ENCODE measurements around the gene CFAP157.
"Not testable (repeated sequence)": the region's sequence is repeated elsewhere in the genome, so short reads cannot be mapped to it uniquely, and the experiment has no call there.

CFAP157 gene

DNA sequence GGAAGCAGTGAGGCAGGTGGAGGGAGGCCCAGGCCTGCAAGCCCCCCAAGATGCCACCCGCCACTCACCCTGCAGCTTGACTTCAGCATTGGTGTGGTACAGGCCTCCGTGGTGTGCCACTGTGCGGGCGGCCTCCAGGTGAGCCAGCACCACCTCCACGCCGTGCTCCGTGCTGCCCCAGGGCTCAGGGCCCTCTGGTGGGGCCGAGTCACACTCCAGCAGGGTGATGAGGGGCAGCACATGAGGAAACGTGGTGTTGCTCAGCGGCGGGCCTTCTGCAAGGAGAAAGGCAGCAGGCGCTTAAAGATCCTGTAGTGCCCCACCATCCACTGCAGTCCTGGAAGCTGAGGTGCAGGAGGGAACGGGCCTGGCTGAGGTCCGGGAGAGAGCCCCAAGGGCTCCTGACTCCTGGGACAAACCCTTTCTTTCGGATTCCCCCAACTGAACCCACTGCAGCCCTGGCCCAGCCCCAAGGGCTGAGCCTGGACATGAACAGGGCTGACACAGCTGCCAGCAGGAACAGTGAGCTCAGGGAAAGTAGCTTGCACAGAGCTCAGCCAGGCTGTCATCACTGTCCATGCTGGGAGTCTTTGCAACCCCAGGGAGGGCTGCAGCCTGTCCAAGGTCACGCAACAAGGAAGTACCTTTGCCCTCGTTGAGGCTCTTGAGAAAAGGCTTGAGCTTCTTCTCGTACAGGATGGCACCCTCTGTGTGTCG is 33.0 kb downstream of the CFAP157 start:
- DNase-seq: no peak

DNA sequence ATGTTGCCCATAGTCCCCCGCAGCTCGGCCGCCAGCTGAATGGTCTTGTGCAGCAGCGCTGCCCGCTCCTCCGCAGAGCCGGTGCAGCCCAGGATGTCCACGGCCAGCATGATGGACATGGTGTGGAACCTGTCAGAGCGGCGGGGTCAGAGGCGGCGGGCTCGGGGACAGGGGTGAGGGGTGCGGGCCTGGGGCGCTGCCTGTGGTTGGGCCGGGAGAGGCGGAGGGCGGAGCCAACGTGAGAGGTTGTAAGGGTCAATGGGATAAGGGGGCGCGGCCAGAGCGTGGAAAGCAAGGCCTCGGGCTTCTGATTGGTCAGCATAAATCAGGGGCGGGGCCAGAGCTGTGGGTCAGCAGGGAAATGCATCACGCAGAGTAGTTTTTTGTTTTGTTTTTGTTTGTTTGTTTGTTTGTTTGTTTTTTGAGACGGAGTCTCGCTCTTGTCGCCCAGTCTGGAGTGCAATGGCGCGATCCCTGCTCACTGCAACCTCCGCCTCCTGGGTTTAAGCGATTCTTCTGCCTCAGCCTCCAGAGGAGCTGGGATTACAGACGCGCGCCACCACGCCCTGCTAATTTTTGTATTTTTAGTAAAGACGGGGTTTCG is 35.1 kb downstream of the CFAP157 start:
- DNase-seq: no peak

DNA sequence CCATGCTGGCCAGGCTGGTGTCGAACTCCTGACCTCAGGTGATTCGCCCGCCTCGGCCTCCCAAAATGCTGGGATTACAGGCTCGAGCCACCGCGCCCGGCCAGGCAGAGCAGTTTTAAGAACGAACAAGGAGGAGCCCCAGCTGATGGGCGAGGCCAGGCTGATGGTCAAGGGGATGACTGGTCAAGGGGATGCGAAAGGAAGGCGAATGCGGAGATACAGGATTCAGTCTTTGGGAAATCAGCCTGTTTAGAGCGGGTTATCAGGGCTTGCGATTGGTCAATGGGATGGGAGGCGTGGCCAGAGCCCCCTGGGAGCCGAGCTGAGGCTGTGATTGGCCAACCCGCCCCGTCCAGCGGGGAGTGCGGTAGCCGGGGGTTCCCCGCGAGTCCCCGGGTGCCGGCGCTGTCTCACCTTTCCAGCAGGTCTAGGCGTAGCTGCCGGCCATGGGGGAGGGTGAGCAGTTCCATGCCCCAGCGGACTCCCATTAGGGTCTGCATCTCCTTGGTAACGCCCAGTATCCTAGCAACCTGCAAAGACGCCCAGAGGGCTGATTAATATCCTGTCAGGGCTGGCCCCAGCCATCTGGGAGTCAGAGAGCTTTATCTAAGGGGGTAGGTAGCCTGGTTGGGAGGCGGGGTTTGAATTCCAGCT is 35.8 kb downstream of the CFAP157 start:
- no peak for DNase-seq

DNA sequence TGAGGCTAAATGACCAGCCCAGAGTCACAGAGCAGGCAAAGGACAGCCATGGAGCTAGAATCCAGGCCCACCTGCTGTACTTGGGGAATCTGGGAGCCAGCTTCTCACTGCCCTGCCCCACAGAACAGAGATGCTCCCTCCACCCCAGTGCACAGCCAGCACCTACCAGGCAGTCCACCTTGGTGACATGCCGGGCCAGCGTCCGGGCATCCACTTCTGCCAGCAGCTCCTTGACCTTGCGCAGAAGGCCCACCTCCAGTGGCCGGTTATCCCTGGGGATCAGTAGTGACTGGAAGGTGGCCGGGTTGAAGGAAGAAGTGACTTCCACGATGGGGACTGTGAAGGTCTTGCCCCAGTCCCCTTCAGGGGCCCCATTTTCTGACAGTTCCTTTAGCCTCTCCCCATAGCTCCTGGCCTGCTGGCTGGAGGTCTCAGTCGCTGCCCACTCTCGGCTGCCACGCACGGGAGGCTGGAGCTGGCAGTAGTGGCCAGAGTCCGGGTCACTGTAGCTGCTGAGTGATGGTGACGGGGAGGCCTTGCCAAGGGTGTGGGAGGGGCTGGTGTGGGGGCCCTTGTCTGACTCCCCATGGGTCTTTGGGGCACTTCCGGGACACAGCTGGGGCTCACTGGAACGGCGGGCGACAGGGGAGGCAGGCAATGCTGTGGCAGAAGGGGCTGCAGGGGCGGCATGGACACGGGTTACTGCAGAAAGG is 37.8 kb downstream of the CFAP157 start:
- no peak for DNase-seq

DNA sequence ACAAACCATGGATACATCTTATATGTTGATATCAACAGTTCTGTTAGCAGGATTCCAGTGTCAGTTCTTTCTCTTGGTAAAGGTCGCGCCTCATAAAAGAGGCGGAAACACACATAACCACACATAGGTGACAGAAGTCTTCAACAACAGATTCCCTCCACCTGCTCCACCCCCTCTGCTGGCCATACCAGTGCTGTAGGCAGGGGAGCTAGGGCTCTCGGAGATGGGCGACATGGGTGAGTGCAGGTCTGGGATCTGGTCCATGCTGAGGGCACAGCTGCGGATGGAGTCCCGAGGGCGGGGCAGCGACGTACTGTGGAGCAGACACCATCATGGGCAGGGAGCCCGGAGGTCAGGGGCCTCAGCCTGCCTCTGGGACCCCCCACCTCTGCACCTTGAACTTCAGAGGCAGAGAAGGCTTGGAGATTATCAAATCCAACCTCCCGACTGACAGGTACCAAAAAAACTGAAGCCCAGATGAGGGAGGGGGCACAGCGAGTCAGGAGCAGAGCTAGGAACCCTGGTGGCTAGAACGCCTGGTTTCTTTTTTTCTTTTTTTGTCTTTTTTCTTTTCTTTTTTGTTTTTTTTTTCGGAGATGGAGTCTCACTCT is 40.3 kb downstream of the CFAP157 start:
- DNase-seq: peak; percentile 61

DNA sequence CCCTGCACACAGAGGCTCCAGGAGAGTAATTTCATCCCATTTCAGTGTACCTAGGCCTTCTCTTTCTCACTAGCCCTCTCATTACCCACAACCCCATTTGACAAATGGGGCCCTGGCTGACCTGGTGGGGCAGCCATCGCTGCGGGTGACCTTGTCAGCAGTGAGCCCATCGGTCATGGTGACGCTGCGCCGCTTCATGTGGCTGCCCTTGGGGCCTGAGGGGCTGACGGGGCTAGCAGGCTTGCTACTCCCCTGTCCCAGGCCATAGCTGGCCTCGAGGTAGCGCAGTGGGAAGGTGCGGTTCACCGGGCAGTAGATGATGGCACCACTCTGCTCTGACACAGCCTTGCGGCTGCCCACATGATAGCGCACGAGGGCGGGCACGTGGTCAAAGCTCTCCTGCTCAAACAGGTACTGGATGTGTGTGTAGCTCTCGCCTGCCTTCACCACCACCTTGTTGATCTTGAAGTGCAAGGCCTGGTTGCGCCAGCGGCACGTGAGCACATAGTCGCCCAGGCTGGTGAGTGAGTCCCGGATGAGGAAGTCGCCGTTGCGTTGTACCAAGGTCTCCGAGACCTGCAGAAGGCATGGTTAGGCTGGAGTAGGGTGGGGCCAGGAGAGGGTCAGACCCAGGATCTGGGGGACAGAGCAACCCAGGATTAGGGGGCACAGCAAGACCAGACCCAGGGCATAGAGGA is 42.5 kb downstream of the CFAP157 start:
- no peak for DNase-seq

DNA sequence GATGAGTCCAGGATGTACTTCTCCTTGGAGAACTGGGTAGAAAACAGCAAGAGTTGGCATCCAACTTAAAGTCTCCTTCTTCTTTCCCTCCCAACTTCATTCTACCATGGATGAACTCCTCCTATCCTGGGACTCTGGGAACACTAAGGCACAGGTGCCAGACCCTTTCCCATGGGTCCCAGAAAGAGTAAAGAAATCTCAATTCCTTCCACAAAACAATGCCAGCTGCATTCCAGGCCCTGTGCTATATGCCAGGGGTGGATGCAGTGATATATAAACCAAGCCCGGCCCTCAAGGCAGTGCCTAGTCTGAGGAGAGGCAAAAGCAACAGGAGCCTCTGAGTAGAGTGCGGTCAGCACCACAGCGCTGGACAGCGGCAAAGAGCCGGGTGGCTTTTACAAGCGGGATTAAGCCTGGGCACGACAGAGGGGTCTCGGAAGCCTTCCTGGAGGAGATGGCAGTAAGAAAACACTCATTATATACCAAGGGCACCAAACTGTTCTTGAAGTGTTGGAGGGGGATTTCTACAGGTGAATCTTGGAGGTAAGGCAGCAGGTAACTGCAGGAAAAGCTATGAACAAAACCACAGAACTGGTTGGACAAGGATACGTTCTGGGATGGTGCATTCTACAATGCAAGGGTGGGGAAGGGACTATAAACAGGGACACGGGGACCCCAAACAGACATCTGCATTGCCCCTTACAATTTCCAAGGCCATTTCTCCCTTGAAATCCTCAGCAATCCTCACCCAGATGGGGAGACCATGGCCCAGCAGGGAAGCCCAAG is 44.7 kb downstream of the CFAP157 start:
- no peak for DNase-seq

DNA sequence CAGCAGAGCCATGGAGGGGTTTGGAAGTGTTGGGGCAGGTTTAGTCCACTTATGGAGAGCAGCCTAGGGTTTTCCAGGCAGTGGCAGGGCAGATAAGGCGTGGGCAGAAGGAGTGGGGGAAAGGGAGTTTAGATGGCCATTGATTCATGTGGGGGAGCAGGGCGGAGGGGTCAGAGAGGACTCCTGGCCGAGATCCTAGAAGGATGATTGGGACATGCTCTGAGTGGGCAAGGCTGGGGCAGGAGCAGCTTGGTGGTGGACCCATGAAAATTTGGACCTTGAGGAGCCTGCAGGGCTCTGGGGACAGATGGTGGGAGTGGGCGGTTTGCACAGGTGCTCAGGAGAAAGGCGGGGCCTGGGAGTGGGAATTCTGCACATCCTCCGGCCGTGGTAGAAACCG is 46.4 kb downstream of the CFAP157 start:
- no peak for DNase-seq

DNA sequence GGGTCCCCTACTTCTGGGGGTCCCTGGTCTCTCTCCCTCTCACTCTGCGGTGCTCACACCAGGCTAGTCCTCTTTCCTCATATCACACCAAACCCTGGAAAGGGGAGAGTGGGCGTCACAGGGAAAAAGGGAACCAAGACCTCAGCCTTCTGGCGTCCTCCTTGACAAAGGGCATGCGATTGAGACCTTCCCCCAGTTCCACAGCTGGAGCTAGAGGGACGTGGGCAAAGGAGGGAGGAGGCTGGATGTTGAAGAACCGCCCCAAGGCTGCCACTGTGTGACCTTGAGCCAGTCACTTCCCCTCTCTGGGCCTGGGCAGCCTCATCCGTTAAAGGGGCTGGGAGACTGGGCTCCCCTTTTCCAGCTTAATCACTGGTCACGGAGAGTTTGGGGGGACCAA is 46.8 kb downstream of the CFAP157 start:
- no peak for DNase-seq

DNA sequence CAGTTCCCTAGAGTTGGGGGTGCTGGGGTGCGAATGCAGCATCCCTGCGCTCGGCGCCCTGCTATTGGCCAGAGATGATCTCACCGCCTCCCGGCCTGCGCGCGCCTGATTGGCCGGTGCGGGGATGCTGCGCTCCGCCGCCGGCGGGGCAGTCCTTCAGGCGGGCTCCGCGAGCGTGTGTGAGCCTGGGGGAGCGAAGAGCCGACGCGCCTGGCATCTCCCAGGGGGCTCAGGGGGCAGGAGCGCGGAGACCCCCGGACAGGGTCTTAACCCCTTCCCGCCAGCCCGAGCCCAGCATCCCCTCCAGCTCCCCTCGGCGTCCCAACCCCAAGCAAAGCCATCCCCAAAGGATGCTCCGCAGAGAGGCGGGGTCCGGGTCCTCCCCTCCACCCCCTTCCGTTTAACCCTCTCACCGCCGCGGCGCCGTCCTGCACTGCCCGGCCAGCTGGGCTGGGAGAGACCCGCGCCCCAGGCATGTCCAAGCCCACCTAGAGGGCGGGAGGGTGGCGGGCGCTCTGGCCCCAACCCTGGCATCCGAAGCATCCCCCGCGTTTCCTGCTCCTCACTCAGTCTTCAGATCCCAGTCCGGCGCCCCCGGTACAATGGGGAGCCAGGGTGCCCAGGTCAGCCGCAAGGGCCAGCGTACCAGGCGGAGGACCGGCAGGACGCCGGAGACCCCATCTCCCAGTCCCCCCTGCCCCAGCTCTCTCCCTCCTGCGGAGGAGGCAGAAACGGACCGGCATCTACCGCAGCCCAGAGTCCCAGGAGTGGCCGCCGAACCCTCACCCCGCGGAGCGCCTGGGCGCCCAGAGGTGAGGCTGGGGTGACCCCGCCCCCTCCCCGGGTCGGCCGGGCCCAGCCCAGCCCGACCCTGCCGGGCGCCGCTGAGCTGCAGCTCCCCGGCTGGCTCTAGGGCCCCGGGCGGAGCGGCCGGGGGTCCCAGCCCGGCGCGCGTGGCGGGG is 47.6 kb downstream of the CFAP157 start:
- no peak for DNase-seq

DNA sequence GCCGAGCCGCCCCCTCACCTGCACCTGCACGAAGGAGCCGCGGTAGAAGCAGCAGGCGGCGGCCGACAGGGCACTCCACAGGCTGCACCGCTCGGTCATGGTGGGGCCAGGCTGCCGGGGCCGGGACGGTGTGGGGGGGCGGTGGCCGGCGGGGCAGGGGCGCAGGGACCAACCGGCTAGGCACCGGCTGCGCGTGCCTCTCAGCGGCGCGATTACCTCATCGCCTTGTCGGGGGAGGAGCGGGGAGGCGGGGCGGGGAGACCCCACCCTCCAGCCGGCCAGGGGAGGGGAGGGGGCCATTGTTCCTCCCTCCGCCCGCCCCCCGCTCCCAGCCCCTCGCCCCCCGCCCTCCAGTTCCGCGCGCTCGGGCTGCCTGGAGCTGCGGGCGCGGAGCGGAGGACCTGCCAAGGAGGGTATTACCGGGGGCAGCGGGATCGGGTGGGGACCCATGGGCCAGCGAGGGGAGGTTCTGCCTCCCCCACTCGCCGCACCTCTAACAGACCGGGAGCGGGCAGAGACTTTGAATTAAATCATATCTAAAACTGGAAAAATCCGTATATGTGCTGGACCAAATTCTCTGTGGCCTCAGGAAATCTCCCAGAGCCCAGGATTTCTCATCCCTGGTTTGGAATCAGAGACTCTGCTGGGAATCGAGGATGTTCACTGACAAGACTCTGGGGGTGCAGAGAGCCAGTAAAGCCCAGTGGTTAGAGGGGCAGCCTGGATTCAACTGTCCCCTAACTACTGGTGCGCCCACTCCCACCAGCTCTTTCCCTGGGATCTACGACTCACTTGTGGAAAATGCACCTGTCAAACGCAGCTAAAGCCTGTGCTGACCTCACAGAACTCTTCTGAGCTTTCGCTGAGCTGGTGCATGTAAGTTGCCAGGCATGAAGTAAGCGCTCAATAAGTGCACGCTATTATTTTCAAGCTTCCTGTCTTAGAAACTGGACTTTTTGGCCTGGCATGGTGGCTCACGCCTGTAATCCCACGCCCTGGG is 48.6 kb downstream of the CFAP157 start:
- DNase-seq: no peak

DNA sequence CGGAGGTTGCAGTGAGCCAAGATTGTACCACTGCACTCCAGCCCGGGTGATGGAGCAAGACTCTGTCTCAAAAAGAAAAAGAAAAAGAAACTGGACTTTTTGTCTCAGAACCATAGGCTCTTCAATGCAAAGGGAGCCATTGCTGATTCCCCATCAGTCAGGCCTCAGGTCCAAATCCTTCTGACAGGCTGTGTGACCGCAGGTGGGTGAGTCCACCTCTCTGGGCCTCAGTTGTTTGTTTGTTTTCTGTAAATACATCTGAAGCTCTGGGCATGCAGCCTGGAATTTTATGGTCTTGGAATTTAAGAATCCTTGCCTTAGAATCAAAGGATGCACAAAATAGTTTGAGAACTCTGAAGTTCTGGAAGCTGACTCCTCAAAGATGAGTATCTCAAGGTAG is 49.4 kb downstream of the CFAP157 start:
- no peak for DNase-seq

DNA sequence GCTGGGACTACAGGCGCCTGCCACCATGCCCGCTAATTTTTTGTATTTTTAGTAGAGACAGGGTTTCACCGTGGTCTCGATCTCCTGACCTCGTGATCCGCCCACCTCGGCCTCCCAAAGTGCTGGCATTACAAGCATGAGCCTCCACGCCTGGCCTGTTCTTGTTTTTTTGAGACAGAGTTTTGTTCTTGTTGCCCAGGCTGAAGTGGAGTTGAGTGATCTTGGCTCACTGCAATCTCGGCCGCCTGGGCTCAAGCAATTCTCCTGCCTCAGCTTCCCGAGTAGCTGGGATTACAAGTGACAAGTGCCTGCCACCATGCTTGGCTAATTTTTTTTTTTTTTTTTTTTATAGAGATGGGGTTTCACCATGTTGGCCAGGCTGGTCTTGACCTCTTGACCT is 50.0 kb downstream of the CFAP157 start:
- not testable (repeated sequence) for DNase-seq

DNA sequence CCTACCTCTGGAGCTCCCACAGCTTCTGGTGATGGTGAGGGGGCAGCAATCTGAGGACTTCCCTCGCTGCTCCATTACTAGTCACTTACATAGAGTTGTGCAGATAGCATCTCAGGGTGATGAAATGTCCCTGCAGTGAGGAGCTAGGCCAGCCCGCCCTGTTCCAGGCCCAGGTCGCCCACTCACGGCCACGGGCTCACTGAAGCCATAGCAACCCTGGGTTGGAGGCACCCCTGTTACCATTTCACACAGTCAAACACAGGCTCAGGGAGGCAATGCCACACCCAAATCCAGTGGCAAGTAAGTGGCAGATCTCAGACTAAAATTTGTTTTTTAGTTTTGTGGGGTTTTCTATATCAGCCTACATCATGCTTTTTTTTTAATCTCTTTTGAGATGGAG is 52.1 kb downstream of the CFAP157 start:
- DNase-seq: no peak

DNA sequence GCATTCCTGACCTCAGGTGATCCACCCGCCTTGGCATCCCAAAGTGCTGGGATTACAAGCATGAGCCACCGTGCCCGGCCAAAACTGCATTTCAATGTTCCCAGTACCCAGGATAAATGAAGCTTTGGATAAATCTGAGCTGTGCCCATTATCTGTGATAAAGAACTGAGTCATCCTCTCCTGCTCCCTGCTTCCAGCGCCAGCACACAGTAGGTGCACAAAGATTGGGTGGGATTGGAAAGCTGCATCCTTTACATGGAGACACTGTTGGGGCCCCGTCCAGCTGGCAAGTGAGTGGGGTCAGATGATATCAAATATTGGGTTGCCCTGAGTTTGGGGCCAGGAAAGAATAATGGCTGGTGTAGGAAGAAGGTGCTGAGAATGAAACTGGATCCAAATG is 54.3 kb downstream of the CFAP157 start:
- DNase-seq: no peak

DNA sequence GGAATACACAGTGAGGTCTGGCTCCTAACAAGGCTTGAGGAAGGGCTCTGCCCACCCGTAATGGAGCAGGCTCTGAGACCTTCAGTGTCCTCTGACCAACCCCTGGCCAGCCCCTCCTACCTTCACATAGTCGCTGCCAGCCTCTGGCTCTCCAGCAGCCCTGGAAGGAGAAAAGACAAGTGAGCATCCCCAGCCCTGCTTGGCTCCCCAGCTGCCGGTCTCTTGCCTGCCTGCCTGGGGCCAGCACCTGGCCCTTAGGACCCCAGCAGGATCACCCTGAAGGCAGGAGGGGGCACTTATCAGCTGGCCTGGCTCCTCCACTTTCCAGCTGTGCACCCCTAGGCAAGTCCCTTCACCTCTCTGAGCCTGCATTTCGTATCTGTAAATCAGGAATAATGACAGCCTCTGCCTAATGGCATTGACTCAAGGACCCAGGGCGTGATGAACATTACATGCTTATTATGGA is 54.7 kb downstream of the CFAP157 start:
- no peak for DNase-seq

DNA sequence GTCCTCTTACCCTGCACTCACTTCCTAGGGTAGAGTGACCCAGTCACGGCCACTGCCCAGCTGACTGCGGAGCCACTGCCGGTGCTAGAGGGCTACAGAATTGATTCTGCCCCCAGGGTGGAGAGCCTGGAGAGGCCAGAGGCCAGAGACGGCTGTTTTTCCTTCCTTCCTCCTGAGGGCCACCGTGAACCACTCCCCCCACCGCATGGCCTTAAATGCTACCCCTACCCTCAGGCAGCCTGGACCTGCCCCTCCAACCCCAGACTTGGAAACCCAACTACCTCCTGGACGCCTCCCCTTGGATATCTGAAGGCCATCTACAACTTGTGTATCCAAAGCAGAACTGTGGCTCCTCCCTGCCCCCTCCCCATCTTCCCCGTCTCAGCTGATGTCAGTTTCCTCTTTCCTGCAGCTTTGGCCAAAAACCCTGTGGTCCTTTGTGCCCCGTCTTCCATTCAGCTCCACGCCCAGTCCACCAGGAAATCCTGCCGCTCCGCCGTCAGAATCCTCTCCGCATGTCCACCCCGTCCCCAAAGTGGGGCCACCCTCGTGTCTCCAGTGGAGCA is 55.4 kb downstream of the CFAP157 start:
- DNase-seq: no peak

DNA sequence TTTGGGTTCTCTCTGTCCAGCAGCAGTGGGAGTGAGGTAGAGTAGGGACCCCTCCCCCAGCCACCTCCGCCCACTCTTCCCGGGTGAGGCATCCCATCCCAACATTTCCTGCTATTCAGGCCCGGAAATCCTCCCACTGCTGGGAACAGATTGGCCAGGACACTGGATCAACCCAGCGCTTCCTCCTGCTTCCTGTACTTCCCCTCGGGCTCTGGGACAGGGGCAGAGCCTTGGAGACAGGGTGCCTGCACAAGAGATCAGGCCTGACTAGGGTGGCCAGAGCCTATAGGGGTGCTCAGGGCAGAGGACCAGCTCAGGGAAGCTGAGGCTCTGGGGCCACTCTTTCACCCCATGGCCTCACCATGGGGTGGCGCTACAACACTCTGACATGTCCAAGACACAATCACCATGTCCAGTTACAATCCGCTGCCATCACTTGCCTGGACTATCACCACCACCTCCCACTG is 57.2 kb downstream of the CFAP157 start:
- peak; percentile 61 for DNase-seq

DNA sequence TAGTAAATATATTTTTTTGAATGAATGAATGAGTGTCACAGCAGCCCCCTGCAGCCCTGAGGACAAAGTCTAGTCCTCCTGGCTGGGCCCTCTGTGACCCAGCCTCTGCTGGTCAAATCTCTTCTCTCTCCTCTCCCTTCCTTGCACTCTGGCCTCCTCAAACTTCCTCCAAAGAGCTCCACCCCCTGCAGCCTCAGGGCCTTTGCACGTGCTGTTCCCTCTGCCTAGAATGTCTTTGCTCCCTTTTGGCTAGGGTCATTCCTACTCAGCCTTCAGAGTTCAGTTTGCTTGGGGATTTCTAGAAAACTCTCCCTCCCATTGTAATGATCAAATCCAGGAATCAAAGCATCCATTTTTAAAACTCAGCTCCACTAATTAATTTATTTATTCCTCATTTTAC is 58.6 kb downstream of the CFAP157 start:
- DNase-seq: no peak
